NCI-H82 (cell line): Measurements from ENCODE around the gene TTLL3.
A peak's percentile ranks its signal among the peaks of the same experiment; 100 is the strongest.
"Not testable (repeated sequence)": the region's sequence is repeated elsewhere in the genome, so short reads cannot be mapped to it uniquely, and the experiment has no call there.

Experiments used
- DNase-seq: peaks from one replicate; lab custom pipeline; 2025; lab: John Stamatoyannopoulos, UW

The TTLL3 gene

DNA sequence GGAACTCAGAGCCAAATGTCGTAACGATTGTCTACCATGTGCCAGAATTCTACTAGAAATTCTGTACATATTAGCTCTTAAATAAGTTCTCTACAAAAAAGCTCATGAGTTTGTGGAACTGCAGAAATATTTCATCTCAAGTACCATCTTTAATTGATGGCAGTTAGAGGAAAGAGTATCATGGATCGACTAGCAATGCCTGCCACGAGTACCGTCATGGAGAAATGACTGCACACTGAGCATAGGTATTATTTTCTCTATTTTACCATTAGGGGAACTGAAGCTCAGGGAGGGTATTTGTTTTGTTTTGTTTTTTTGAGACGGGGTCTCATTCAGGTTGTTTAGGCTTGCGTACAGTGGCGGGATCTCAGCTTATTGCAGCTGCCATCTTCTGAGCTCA lies 31.0 kb downstream of the TTLL3 start:
- no peak for DNase-seq

DNA sequence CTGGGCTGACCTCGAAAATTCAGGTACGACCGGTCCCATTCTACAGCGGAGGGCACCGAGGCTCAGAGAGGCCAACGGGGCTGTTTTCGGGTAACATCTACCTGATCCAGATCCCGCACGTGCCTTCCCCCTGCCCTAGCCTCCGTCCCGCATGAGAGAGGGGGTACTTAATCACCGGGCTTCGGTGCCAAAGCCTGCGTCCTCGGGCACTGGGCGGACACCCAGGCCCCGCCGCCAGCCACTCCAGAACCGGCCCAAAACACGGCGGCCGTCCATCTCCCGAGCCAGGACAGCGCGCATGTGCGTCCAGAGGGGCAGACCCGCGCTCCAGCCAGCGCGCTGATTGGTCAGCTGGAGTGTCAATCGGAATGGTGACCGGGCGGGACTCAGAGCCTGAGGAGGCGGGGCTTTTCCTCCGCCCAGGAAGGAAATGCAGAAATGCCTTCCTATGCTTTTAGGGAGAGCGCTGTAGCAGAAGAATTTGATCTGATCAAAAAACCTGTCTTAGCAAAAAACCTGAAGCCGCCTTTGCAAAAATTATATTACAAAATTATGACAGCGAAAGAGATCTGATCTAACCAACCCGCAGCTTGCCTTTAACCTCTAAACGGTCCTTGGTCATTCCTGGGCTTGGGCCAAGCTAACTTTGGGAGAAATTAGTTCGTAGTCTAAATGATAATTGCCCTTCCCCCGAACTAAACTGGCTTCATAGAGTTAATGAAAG lies 33.8 kb downstream of the TTLL3 start, which contains the start of gene RPUSD3:
Gene RPUSD3 (minus strand): TSS at position 294 of the 724 bp plus-strand sequence. CDS start 18 bp downstream, at position 276.
- peak; percentile 94 for DNase-seq

DNA sequence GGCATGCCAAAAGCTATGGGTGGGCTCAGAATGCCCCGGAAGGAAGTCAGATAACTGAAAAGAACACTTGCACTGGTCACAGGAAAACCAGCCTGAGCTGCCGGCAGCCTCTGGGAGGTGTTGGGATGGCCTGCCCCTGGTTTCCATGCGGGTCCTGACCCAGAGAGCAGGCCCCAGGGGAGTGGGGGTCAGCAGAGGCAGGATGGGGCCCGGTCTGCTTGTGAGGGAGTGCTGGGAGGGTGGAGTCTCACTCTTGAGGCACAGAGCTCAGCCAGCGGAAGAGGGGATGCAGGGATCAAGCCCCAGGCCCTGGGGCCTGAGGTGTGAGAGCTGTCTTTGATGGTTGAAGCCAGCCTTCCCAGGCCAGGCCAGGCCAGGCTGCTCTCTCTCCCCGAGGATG lies 36.2 kb downstream of the TTLL3 start:
- DNase-seq = no peak

DNA sequence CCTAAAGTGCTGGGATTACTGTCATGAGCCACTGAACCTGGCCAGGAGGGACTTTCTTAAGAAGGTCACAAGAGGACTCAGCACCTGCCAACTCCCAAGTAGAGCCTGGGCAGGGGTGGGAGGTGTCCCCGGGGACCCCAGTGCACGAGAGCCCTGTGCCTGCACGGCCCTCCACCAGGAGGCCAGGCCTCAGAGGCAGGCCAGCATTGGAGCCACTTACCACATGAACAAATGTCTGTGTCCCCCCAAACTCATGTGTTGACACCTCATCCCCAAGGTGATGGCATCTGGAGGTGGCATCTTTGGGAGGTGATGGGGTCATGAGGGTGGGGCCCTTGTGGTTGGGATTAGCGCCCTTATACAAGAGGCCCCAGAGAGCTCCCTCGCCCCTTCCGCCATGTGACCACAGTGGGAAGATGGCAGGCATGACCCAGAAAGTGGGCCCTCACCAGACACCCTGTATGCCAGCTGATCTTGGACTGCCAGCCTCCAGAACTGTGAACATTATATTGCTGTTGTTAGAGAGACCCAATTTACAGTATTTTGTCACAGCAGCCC lies 36.9 kb downstream of the TTLL3 start:
- DNase-seq = no peak

DNA sequence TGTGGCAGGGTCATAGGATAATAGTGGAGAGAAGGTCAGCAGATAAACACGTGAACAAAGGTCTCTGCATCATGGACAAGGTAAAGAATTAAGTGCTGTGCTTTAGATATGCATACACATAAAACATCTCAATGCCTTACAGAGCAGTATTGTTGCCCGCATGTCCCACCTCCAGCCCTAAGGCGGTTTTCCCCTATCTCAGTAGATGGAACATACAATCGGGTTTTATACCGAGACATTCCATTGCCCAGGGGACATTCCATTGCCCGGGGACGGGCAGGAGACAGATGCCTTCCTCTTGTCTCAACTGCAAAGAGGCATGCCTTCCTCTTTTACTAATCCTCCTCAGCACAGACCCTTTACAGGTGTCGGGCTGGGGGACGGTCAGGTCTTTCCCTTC lies 37.8 kb downstream of the TTLL3 start:
- DNase-seq = peak; percentile 20

DNA sequence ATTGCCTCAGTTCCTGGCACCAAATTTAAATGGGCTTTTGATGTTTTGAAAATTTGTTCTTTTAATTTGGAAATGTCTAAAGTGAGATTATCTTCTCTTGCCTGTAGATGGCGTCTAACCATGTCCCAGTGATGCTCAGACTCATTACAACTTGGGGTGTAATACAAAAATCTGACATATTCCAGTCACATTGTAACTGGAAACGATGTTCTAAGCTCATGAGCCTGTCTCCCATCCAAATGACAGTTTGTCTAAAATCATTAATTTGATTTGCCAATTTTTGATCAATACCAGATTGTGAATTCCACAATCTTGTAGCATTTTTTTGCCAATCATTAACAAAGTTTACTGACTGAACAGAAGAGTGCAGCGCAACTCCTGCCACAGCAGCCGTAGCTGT lies 38.8 kb downstream of the TTLL3 start:
- DNase-seq = peak; percentile 54

DNA sequence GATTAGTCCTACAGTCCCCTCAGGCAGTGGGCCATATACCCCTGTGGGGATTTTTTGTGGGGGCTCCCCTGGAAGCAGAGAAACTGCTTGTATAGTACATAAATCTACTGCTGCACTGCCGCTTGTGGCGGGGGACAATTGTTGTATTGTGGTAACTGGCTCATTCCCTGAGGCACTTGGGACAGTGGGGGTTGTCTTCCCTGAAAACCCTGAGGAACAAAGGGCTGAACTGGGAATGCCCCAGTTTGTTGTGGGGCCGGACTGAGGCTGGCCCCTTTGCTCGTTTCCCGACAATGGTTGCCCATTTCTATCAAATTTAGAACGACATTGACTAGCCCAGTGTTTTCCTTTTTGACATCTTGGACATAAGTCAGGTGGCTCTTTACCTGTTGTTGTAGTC lies 41.3 kb downstream of the TTLL3 start:
- DNase-seq = not testable (repeated sequence)

DNA sequence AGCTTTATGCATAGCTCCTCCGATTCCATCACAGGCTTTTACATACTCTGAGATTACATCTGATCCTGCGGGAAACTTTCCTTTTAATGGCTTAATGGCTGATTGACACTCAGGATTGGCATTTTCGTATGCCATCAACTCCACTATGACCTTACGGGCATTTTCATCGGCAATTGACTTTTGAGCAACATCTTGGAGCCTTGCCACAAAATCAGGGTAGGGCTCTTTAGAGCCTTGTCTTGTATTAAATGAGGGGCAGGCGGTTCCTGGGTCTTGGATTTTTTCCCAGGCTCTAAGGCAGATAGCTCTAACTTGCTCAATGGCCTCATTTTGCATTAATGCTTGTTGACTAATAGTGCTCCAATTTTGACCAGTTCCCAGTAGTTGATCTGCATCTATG lies 41.9 kb downstream of the TTLL3 start:
- DNase-seq = not testable (repeated sequence)

DNA sequence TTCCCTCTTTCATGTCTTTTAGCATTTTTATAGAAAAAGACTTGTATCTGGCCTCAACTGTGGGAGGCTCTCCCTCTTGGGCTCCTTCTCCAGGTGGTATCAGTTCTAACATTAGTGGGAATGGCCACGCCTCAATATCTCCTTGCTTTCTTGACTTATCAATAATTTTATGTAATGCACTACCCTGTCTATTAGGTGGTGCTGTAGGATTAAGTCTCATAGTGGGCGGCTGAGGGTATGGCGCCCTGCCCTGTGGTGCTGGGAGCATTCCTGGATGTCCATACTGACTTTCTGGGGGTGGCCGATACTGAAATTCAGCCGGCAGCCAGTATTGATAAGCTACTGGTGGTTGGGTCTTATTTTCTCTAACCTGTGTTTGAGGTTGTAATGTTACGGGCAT lies 42.5 kb downstream of the TTLL3 start:
- DNase-seq = no peak

DNA sequence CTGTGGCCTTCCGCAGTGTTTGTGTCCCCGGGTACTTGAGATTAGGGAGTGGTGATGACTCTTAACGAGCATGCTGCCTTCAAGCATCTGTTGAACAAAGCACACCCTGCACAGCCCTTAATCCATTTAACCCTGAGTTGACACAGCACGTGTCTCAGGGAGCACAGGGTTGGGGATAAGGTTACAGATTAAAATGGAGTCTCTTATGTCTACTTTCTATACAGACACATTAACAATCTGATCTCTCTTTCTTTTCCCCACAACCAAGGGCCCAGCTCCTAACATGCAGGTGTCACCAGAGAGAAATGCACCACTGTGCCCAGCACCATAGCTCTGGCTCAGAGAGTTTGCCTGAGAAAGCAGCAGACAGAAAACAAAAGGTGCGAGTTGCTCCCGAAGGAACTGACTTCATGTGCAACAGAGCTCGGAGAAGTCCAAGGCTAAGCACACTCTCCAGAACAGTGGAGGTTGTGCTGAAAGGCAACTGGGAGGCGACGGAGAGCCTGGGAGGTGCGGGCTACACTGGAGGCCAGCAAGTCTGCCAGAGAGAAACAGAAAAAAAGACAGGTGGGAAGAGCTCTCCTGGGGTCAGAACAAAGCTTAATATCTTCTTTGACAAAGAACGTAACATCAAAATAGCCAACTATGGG lies 44.4 kb downstream of the TTLL3 start:
- DNase-seq = peak; percentile 88

DNA sequence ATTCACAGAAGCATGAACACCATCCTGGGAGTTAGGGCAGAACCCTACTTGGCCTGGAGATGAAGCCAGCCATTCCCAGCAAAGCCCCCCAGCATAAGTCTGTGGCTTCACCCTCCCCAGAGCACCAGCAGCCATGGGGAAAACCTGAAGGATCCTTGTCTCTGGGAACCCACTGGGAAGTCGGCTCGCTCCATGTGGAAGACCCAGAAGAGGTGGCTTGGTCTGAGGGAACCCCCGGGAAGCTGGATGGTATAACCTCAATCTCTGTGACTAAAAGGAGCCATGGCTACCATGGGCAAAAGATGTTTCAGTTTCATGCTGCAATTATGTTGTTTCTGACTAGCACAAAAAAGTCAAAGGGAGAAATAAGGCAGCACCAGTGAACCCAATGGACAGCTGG lies 45.5 kb downstream of the TTLL3 start:
- DNase-seq = no peak

DNA sequence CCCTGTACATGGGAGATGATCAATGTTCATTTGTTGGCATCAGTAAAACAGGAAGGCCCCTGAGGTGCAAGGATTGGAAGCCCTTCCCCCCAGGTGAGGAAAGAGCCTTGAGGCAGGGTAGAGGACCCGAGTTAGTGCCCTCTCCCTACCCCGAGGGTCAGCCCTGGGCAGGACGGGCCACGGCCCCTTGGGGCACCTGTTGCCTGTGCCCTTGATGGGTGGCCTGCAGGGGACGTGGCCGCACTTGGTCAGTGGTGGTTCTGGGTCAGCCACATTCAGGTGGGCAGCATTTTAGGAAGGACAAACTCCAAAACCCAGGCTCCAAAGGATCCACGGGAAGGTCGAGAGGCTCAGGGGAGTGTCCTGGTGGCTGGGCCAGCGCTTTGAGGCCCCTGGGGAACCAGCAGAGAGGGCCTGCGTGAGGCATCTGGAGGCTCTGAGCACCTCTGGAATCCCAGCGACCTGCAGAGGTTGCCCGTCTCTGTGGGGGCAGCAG lies 49.5 kb downstream of the TTLL3 start:
- DNase-seq = no peak

DNA sequence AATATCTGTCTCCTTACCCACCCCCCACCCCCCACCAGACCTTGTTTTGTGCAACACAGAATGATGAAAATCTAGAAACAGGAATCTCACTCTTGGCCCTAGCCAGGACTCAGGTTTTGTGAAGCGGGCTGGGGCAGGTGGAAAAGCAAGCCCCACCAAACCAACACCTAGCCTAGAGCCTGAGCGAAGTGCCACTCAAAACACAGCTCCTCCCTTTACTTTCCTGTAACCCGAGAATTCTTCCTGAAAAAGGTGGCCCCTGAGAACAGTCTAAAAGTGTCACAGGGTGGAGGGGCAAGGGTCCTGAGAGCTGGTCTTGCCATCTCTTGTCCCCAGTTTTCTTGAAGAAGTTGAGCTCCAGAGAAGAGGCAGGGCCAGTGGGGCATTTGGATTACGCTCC lies 51.1 kb downstream of the TTLL3 start:
- DNase-seq = no peak

DNA sequence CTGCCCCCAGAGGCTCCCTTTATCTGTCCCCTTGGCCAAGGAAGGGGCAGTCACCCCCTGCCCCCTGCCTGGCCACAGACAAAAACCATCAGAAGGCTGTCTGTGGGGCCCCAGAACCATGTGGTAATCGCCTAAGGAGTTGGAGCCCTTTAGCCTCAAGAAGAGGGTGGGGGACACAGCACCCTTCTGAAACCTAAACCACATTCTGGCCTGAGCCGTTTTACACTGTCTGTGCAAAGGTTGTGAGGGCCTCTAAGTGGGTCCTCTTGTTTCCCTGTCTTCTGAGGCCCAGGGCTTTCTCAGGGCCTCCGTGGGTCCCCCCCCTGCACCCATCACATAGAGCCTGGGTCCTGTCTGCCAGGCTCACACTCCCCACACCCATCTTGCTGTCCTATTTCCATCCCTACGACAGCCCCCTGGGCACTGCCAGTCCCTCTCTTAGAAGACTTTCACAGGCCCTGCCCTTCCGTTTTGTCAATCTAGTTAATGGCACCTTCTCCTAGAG lies 51.6 kb downstream of the TTLL3 start:
- DNase-seq = no peak

DNA sequence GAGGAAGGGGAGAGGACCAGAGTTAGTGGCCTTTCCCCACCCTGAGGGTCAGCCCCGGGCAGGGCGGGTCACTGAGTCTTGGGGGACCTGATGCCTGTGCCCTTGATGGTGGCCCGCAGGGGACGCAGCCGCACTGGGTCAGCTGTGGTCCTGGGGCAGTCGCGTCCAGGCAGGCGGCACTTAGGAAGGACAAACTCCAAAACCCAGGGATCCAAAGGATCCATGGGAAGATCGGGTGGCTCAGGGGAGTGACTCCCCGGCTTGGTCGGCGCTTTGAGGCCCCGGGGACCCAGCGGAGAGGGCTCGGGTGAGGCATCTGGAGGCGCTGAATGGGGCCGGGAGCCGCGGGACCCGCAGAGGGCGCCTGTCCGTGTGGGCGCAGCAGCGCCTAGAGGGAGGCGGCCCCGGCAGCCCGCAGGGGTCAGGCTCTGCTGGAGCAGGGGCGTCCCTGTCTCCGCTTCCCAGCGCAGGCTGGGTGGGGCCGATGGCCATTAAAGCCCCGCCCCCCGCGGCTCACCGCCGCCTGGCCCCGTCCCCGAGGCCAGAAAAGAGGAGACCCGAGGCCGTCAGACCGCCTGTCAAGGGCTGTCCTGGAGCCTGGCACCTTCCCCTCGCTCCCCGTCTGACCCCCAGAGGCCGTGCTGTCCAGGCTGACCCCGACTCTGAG lies 52.5 kb downstream of the TTLL3 start:
- DNase-seq = no peak

DNA sequence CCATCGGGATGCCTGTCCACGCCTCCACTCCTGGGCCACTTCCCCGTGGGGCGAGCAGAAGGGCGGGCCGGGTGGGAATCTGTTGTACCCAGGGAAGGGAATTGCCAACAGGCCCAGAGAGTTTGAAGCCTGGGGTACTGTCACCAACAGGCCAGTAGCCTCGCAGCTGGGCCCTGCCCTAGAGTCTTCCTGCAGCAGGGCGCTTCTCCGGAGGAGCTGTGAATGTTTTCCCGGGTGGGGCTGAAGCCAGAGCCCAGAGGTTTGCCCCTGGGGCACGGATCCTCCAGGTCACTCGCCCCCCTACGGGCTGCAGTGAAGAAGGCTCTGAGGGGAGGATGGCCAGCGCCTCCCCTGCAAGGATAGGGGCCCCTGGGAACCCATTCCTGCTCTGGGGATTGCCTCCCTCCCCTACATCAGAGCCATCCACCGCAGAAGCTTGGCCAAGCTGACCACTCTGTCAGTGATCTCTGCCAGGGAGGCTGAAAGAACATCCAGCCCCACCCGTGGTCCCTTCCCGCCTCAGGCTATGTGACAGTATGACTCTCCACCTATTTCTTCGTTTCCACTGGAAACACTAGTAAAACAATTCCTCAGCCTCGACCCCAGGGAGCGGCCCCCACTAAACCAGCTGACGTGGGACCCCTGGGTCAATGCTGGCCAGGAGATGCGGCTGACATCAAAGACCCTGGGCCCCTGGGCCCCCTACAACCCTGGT lies 53.2 kb downstream of the TTLL3 start:
- no peak for DNase-seq

DNA sequence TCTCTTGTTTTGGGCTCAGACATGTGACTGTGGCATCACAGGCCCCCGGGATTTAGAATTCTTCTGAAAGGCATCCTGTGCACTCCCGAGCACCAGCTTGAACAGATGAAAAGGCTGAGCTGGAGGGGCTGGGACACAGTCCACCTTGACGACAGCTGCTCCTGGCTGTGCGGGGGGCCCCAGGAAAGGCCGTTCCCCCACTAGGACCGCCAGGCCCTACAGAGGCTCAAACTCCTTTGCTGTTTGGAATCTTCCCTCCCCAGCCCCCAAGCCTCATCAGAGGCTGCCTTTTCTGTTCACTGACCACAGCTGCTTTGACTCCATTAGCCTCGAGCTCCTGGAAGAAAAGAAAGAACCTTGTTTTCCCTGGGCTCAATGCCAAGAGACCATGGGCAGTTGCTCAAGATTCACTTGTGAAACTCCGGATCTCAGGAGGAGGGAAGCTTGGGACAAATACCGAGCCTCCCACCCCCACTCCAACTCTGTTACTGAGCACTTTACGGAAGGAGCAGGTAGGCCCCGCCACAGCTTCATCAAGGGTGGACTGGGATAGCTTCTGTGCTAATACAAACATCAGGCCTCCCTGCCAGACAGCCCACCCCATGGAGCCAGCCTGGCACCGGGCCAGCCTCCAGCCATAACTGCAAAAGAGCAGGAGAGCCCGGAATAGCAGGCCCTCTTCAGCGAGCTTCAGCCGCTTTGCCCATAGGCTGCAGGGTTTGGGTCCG lies 54.3 kb downstream of the TTLL3 start:
- DNase-seq = peak; percentile 50

DNA sequence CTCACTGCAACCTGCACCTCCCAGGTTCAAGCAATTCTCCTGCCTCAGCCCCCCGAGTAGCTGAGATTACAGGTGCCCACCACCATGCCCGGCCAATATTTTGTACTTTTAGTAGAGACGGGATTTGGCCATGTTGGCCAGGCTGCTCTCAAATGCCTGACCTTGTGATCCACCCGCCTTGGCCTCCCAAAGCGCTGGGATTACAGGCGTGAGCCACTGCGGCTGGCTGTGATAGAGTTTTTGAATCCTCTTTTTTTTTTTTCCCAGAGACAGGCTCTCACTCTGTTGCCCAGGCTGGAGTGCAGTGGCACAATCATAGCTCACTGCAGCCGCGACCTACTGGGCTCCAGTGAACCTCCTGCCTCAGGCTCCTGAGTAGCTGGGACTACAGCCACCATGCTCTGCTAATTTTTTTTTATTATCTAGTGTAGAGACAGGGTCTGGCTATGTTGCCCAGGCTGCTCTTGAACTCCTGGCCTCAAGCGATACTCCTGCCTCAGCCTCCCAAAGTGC lies 55.1 kb downstream of the TTLL3 start:
- not testable (repeated sequence) for DNase-seq

DNA sequence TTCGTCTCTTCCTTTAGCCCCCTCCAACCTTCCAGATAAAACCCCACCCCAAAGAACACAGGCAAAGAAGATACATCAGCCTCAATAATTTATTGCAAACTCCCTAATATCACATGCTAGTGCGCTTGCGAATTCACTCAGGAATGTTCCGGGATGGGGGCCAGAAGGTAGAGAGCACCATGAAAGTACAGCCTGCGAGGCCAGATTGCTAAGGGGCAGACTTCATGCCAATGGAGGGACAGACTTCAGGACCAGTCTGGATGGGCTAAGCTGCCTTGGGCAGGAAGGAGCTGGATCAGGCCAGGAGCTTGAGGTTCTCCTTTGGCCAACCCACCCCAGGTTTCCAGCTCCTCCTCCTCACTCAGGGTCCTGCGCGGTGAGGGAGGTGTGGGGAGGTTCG lies 56.6 kb downstream of the TTLL3 start:
- no peak for DNase-seq

DNA sequence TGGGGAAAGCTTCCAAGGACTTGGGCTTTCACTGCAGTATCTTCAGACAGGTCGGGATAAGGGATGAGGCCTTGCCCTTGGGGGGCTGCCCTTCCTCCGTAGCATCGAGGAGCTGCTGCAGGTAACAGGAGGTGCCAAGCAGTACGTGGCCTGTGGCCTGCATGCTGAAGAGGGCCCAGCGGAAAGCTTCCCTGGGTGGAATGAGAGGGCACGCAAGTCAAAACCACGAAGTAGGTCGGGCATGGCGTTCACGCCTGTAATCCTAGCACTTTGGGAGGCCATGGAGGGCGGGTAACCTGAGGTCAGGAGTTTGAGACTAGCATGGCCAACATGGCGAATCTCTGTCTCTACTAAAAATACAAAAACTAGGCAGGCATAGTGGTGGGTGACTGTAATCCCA lies 57.0 kb downstream of the TTLL3 start:
- DNase-seq = no peak

DNA sequence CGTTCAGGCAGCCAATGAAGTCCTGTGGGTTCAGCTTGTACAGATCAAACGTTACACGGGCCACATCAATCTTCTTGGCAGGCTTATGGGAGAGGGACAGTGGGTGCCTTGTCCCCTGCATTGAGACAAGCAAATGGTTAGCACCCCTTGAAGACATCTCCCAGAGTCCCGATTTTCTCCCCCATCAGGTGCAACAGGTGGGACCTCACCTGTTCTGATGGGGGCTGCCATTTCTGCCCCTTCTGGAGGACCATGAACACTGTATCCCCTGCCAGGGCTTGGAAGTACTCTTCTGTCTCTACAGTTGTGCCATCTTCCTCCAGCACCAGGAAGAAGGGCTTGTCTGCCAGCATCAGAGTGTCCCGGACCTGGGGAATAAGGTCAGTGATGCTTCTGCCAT lies 59.9 kb downstream of the TTLL3 start:
- no peak for DNase-seq
